Cardiac septum (tissue), 1 donor: ENCODE measurements around the gene ARHGAP27. TPM values are rescaled to one million over a fixed set of nuclear protein-coding genes. Genes with fewer than 3 reads are reported as not detected.

ENCODE experiments used
- DNase-seq: peaks from one replicate; pipeline ENCODE4 v3.0.0-alpha.2; 2020; ENCODE audit warnings: low spot score
- intact Hi-C: fragments of 100-400 bp; cut with DNase I; formaldehyde crosslinking; loops from one replicate; pipeline ENCODE4 v1.14.0; 2022
- total RNA-seq: library from RNA; stranded (reverse); fragmentation: NEBNext Ultra II Directional; extraction: Animal tissue kit (Norgen Biotek cat#: 25700); gene quantifications from one replicate; pipeline ENCODE4 v1.2.1, GENCODE V29; 2021
- donor health status: DM: no; HTN: no; CAD: no.

The ARHGAP27 gene
- total RNA-seq, 1 donor from 2014 or later, result 20.0 TPM

DNA sequence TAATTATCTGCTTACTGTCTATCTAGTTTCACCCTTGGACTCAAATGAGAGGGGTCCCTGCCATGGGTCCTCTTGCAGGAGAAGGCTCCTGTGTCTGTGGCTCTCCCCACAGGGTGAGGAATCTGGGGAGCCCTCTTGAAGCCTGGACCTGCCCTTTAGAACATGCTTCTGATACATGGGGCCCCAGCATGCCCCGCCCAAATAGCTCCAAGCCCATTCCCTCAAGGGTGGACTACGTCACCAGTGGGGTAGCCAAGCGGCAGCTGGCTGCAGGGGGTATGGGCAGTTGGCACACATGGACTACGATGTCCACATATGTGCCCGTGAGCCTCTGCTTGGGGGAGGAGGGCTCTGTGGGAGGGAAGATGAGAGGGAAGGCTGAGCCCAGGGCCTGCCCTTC, 39.3 kb downstream of the ARHGAP27 start:
- intact Hi-C loops, result loop anchor here (10.0 kb wide), 1 partner anchor 441 kb away; no protein-coding TSS in a partner anchor
- DNase-seq, result no peak

DNA sequence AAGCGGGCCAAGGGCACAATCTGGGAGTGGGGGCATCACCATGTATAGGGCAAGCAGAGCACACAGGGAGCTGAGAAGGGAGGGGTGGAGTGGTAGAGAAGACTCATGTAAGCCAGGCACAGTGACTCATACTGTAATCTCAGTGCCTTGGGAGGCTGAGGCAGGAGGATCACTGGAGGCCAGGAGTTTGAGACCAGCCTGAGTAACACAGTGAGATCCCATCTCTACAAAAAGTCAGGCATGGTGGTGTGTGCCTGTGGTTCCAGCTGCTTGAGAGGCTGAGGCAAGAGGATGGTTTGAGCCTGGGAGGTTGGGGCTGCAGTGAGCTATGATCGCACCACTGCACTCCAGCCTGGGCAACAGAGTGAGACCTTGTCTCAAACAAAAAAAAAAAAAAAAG, 40.8 kb downstream of the ARHGAP27 start:
- no peak for DNase-seq
- intact Hi-C loops, result loop anchor here (10.0 kb wide), 1 partner anchor 443 kb away; no protein-coding TSS in a partner anchor

DNA sequence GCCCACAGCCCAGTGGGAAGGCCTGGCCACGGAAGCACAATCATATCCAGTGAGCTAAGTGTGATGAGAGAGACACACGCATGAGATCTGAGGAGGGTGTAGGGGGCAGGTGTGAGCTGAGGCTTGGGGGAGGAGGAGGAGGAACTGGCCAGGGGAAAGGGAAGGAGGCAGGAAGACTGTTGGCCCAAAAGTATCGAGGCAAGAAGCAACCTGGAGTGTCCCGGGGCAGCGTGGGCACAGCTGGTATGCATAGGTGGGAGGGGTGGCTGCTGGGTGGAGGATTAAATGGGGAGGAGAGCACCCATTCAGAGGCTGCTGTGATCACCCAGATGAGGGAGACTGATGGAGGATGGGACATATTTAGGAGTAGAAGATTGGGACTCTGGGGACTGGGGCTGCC, 41.4 kb downstream of the ARHGAP27 start:
- intact Hi-C loops, result loop anchor here (10.0 kb wide), 1 partner anchor 444 kb away; no protein-coding TSS in a partner anchor
- no peak for DNase-seq

DNA sequence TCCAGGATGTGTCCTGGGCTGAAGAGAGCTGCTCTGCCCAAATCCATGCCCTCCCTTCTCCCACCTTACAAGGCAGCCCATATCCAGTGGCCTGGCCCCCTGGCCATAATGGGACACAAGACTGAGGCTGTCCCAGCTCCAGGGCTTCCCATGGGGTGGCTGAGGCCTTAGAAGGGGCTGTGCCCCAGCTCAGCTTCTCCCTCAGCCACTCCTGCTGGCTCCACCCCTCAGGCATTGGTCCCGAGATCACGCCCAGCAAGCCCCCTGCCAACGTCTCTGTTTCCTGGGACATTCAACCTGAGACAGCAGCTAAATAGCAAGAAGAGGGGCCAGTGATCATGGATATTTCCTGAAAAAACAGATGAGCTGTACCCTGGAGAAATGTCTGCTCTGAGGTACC, 43.3 kb downstream of the ARHGAP27 start:
- no peak for DNase-seq
- intact Hi-C loops, result no loop called here

DNA sequence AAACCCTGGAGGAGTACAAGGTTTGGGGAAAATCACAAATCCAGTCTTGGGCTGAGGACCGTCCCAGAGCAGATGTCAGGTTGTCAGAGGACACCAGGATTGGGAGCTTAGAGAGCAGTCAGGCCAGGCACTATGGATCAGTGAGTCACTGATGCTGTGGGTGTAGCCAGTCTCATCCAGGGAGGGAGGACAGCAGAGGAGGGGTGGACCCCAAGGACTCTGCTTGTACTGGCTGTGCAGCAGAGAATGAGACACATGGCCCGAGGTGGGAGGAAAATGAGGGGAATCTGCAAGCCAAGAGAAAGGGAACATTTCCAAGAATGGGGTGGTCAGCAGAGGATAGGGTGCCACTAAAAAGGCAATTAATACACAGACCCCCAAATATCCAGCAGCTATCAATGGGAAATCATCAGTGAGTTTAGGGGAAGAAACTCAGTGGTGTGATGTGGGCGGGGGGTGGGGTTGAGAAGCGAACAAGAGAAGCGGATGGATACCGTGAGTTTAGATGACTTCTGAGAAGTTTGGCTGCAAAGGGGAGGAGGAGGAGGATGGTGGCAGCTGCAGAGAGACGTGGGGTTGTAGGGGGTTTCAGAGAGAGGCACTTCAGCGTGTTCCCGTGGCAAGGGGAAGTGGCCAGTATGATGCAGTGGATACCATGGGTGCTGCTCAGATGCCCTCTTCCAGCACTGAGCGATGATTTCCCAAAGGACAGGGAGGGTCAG, 43.9 kb downstream of the ARHGAP27 start:
- intact Hi-C loops, result no loop called here
- DNase-seq, result no peak

DNA sequence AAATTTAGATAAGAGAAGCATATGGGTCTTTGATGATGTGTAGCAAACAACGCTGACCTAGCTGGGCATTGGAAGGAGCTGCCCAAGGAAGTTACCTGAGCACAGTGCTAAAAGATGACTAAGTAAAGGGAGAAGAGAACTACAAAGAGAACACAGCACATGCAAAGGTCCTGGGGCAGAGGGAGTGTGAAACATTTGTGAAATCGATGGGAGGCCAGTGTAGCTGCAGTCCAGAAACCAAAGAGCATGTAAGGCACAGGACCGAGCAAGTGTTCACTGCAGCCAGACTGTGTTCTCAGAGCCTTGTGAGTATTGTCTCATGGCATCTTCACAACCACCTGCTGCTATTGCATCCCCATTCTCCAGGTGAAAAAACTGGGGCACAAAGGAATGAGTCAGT, 44.9 kb downstream of the ARHGAP27 start:
- intact Hi-C loops, result no loop called here
- DNase-seq, result no peak

DNA sequence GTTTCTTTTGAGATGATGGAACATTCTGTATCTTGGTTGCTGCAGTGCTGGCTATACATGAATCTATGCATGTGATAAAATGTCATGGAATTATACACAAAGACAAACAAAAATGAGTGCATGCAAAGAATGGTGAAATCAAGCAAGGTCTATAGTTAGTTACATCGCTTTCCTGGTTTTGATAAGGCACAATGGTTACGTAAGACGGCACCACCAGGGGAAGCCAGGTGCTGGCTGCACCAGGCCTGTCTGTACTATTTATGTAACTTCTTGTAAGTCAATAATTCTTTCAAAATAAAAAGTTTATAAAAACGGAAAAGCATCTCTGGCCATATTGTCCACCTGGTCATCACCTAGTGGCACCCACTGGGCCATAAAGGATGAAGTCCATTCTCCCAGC, 46.5 kb downstream of the ARHGAP27 start:
- intact Hi-C loops, result no loop called here
- DNase-seq, result no peak

DNA sequence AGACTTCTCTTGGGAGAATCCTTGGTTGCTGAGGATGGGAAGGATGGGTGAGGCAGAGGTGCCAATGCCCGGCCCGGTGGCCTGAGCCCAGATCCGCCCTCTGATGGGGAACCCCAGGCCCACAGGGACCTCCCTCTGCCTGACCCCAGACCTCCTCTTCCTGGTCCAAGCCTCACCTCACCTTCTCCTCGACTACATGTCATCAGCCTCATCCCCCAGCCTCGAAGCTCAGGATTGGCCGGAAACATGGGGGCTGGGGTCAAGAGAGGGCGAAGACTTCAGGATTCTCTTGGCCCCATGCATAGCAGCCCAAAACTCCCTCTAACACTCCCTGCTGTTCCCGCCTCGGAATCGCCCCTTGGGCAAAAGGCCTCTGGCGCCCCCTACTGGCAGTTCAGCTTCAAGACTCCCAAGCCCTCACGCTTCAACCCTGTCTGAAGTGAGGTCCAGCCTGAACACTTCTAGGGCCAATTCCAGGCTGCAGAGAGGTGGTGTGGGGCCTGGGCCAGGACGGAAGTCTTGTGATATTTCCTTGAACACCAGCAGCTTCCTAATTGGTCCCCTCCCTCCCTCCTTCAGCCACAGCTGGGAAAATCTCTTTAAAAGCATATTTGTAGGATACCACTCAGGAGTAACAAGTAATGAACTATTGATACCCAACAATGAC, 47.2 kb downstream of the ARHGAP27 start:
- intact Hi-C loops, result loop anchor here (1.0 to 2.0 kb wide), 2 partner anchors 108 to 167 kb away; no protein-coding TSS in a partner anchor
- peak; percentile 95 for DNase-seq

DNA sequence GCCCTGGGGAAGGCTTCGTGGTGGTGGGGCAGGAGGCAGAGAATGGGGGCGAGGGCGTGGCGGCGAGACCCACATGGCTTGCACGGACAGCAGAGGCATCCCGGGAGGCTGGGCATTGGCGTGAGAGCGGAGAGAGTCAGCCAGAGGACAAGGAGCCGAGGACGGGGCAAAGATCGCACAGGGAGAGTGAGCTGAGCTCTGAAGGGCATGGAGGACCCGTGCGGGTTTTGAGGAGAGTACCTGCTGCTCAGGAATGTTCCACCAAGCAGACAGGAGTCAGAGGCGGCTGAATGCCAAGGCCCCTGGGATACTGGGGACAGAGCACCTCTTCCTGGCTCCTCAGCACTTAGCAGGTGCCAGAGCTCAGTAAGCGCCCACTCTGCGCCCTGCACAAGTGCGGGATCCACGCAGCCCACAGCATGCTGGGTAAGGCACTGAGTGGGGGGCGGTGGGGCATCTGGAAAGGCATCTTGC, 47.8 kb downstream of the ARHGAP27 start:
- DNase-seq, result no peak
- intact Hi-C loops, result loop anchor here (1.0 to 2.0 kb wide), 2 partner anchors 108 to 166 kb away; no protein-coding TSS in a partner anchor

DNA sequence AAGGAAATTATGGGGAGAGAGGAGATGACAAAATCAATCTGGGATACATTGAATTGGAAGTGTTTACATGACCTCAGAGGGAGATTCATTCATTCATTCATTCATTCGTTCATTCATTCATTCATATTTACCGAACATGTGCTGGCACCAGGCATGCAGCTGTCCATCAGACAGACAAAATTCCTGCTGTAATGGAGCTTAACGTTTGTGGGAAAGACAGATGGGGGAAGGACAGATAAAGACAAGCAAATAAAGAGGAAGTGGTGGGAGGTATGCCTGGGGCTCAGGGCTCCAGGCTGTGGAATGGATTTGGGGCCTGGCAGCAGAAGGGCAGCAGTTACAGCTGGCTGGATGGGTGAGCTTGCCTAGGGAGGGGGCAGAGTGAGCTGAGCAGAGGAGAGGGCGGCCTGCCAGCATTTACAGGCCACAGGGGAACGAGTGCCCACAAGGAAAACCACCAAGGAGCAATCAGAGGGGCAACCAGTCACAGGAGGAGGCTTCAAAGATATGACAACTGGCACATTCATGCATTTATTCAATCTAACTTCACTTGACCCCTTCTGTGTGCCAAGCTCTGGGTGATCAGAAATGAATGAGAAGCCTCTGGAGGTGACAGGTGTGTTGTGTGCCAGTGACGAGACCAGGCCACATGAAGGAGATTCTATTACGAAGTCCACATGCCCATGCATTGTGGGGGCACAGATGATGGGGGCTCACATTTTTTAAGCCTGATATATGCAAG, 48.5 kb downstream of the ARHGAP27 start:
- intact Hi-C loops, result loop anchor here (2.0 kb wide), 1 partner anchor 165 kb away; no protein-coding TSS in a partner anchor
- DNase-seq, result no peak

DNA sequence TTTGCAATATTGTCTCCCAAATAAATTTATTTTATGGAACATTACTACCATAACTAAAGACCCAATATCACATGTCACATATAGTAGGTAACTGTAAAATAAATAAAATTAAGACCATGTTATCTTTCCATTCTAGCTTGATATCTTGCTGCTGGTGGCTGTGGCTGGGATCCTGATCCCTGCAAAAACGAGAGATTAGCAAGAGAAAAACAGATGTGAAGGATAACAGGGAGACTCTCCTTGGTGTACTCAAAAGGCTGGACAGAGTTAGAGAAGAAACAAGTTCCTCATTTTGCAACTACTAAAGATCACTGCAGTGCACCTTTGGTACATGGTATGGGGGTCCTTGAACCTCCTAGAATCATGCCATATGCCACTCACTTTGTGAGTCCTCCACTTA, 49.7 kb downstream of the ARHGAP27 start:
- intact Hi-C loops, result no loop called here
- no peak for DNase-seq

DNA sequence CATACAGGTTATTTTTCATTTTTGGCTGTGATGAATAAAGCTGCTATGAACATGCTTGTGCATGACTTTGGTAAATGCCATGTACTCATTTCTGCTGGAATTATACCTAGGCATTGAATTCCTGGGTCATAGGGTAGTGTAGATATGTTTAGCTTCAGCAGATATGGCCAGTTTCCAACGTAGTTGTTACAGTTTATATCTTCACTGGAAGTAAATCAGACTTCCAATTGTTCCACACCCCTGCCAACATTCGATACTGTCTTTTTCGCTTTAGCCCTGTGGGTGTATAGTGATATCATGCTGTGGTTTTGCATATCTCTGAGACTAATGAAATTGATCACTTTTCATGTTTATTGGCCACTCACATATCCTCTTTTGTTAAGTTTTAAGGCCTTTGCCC, 50.4 kb downstream of the ARHGAP27 start:
- intact Hi-C loops, result no loop called here
- DNase-seq, result no peak

DNA sequence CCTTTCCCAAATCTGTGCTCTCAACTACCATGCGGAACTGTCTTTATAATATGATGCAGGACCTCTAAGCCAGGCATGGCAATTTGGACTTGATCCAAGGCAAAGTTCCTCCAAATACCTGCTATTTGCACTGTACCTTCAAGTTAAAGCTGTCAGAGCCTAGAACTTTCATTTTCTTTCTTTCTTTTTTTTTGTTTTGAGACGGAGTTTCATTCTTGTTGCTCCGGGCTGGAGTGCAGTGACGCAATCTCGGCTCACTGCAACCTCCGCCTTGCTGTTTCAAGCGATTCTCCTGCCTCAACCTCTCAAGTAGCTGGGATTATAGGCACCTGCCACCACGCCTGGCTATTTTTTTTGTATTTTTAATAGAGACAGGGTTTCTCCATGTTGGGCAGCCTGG, 51.7 kb downstream of the ARHGAP27 start:
- no peak for DNase-seq
- intact Hi-C loops, result no loop called here

DNA sequence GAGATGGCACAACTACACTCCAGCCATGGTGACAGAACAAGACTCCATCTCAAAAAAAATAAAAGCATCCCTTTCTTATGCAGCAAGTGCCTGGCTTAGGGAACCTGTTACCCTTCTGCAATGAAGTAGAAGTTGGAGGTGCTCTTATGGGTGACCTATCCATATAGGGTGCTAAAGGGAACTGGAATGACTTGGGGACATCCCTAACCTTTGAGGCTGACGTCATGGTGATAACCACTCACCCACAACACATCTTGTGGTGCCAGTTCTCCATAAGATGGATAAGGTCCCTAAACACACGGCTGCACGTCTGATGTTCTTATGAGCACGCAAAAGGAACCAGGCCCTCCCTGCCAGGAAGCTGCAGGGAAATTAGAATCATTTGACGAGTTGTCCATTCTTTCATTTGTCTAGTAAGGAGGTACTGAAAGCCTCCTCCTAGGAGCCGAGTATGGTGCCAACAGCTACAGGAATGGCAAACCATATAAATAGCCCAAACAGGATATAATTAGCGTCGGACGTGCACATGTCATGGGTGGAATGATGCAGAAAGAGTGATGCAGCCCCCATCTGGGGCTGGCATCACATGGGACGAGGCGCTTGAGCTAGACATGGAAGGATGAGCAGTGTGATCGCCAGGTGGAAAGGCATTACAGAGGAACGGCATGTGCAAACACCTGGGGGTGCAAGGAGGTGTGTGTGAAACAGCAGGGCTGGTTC, 52.5 kb downstream of the ARHGAP27 start:
- intact Hi-C loops, result no loop called here
- no peak for DNase-seq

DNA sequence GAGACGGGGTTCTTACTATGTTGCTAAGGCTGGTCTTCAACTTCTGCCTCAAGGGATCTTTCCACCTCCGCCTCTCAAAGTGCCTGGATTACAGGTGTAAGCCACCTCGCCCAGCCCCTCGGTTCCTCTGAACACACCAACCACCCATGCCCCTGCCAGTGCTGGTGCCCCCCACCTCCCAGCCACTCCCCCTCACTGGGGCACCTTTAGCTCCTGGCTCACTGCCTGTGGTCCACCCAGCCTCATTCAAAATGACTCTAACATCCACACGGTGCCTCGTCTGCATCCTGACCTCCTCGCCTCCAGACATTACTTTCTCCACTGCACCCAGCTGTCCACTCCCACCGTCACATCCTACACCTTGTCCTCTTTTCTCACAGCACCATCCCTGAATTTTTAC, 55.3 kb downstream of the ARHGAP27 start:
- intact Hi-C loops, result no loop called here
- no peak for DNase-seq

DNA sequence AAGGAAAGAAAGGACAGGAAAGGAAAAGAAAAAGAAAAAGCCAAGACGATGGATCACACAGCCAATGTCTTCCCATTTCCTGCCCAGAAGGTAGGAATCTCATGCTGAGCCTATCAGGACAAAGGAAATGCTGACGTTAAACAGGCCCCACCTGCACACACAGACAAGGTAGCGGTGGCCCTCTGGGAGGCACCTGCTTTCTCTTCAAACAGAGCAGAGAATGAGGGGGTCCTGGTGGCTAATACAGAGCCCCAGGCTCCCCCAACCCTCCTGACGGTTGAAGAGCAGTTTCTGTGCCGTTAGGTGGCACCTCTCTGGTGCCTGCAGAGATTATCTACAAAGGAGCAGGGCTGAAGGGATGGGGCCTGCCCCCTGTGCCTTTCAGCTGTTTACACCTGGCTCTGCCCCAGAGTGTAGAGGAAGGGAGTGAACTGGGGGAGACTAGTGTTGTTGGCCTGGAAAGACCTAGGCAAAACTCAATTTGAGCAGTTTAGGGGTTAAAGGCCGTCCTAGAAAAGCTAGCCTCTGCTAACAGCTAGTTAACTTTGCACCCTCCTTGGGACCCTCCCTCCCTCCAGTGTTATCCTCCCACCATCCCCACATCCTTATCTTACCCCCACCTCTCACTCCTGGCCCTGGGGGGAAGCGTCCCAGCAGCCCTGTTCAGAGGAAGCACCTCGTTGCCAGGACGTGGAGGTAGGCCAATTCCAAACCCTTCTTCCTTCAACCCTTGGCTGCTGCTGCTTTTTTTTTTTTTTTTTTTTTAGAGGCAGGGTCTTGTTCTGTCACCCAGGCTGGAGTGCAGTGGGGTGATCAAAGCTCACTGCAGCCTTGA, 56.3 kb downstream of the ARHGAP27 start:
- intact Hi-C loops, result no loop called here
- DNase-seq, result no peak

DNA sequence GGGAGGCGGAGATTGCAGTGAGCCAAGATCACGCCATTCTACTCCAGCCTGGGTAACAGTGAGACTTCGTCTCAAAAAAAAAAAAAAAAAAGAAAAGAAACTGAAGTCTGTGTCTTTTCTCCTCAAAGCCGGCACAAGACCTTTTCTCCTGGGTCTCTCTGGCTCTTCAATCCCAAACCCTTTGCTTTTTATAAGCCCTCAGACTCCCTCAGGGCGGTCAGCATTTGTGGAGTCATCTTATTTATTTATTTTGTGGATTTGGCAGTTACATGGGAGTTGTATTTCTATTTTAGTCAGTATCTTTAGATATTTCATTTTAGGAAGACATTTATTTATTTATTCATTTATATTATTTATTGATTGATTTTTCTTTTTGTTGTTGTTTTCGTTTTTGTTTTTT, 58.2 kb downstream of the ARHGAP27 start:
- no peak for DNase-seq
- intact Hi-C loops, result no loop called here

DNA sequence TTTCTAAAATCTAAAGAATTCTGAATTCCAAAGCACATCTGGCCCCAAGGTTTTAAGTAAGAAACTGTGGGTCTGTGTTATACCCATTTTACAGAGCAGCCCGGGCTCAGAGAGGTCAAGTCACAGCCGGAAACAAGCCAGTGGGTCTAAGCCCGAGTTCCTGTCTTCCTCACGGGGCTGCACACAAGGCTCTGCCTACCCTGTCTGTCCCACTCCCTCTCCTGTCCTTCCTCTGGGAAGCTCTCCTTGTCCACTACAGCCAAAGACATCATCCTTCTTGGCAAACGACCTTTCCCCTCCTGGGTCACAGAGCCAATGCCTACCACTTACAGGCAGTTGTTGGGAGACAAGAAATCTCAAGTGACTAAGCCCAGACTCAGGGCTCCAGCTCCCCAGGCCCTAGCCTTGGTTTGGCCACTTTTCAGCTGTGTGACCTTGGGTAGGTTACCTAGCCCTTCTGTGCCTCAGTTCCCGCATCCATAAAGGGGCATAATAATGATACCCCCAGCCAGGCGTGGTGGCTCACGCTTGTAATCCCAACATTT, 60.3 kb downstream of the ARHGAP27 start:
- intact Hi-C loops, result no loop called here
- no peak for DNase-seq
